Measurements from ENCODE around the gene MAST2.

- no peak for TF ChIP-seq BDP1 (IDR thresholded peaks at IDR 0.05; ENCODE audit: insufficient read depth, insufficient read length)
- TF ChIP-seq MXI1 (IDR thresholded peaks at IDR 0.05; ENCODE audit: low read depth, low read length), result no peak
- TF ChIP-seq NFYB (IDR thresholded peaks at IDR 0.05; ENCODE audit: extremely low read depth, insufficient read length), result no peak
- TF ChIP-seq CTCF (IDR thresholded peaks at IDR 0.05 in 2 of 3, conservative IDR thresholded peaks at IDR 0.05 in 1 of 3; ENCODE audit: insufficient read depth in 2 of 3, low read depth in 1 of 3, low read length in 3 of 3), result no peak
- no peak for TF ChIP-seq SETDB1 (IDR thresholded peaks at IDR 0.05; ENCODE audit: low read length)
- no peak for TF ChIP-seq ZBTB33 (CRISPR knock-in tag; IDR thresholded peaks at IDR 0.05)
- no peak for TF ChIP-seq SIN3A (IDR thresholded peaks at IDR 0.05; ENCODE audit: borderline replicate concordance in 2 of 2, control insufficient read depth in 1 of 2, low read depth in 2 of 2, low read length in 2 of 2)
- no peak for TF ChIP-seq ZNF133 (CRISPR knock-in tag; IDR thresholded peaks at IDR 0.05)
- TF ChIP-seq ZNF24 (IDR thresholded peaks at IDR 0.05), result no peak
- no peak for TF ChIP-seq CBFA2T2 (conservative IDR thresholded peaks at IDR 0.05)
- TF ChIP-seq FOXJ3 (CRISPR knock-in tag; IDR thresholded peaks at IDR 0.05), result no peak
- no peak for TF ChIP-seq HMGXB4 (CRISPR knock-in tag; IDR thresholded peaks at IDR 0.05)
- TF ChIP-seq FIP1L1 (IDR thresholded peaks at IDR 0.05; ENCODE audit: low read depth, low read length, poor library complexity, severe bottlenecking), result no peak
- no peak for TF ChIP-seq POLR2A (conservative IDR thresholded peaks at IDR 0.05)
Measured at GRCh38 chr1:46056325-46056724, 252.9 kb downstream of the MAST2 start.
